Measurements from ENCODE around the gene PLA2G15. TPM values are rescaled to one million over a fixed set of nuclear protein-coding genes. Genes with fewer than 3 reads are reported as not detected.
A peak's percentile ranks its signal among the peaks of the same experiment; 100 is the strongest.
"Not testable (repeated sequence)": the region's sequence is repeated elsewhere in the genome, so short reads cannot be mapped to it uniquely, and the experiment has no call there.

The PLA2G15 gene
- total and polyA plus RNA-seq, 2 donors, result 8.4 to 13.1 TPM

DNA sequence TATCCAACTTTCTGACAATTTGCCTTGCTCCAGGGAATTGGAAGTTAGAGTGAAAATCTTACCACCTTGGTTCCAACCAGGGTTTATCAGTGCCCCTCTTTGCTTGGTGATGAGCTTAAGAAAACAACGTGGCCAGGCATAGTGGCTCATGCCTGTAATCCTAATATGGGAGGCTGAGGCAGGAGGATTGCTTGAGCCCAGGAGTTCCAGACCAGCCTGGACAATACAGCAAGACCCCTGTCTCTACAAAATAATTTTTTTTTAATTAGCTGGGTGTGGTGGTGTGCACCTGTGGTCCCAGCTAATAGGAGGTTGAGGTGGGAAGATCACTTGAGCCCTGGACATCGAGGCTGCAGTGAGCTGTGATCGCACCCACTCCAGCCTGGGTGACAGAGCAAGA is 40.5 kb downstream of the PLA2G15 start:
- Histone ChIP-seq H3K36me3 (ENCODE audit: control insufficient read depth in 2 of 2, insufficient read depth in 2 of 2, low read length in 1 of 2) (peaks cover 36 to 65% of the 10 kb centered on the region in 2 donors), H3K27me3 (ENCODE audit: control insufficient read depth in 2 of 2, insufficient read depth in 1 of 2, low read length in 1 of 2) (no peaks in the 10 kb centered on the region), H3K27ac (ENCODE audit: low read depth in 1 of 2, low read length in 1 of 2) (peak overlapping the region; percentile 86 to 91), H3K4me1 (ENCODE audit: control insufficient read depth in 2 of 2, insufficient read depth in 2 of 2, low read length in 2 of 2) (peaks cover 85 to 100% of the 10 kb centered on the region in 2 donors), H3K4me3 (ENCODE audit: low read length in 2 of 2) (peak overlapping the region; percentile 33 to 34), H3K9me3 (ENCODE audit: control insufficient read depth in 2 of 2, insufficient read depth in 1 of 2, low read length in 1 of 2) (peaks cover 0 to 3% of the 10 kb centered on the region in 2 donors)
- DNase-seq (ENCODE audit: low read depth in 6 of 9, low spot score in 9 of 9), result no peak
- 78% methylated on average over 3 of the region's 3 CpGs for WGBS

DNA sequence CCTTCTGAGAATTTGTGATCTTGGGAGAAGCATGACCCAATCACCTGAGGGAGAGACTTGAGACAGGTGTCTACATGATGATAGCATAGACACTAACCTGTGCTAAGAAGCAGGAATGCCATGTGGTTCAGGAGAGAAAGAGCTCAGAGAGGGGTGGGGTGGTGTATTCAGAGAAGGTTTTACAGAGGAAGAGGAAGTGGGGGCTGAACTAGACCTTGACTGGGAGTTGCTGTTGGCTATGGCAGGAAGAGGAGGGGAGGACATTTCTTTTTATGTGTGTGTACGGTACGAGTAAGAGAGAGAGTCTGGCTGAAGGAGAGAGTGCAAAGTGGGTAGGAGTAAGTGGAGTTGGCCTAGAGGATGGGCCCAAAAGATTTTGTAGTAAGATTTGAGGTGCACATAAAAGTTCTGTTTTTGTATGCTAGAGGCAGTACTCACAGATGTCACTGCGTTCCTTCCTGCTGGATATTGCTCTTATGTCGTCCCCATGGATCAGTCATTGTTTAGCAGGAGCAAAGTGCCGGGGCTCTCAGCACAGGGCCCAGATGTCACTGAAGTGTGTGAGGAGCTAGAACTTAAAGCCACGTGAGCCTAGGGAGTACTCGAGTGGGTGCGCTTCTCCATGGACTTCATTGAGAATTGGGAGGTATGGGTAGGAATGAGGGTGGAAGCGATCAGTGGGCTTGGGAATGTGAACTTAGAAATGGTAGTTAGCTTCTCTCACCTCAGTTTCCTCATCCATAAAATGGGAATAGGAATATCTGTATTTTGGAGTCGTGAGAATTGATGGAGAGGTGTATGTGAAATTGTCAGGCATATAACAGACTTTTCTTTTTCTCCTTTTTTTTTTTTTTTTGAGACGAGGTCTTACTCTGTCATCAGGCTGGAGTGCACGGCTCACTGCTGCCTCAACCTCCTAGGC is 41.2 kb downstream of the PLA2G15 start:
- DNase-seq (ENCODE audit: low read depth in 6 of 9, low spot score in 9 of 9), result peak in 3 of 9 donors; percentile 67 to 89 (median 75)
- peak overlapping the region; percentile 33 to 34 for H3K4me3 ChIP-seq (ENCODE audit: low read length in 2 of 2)
- 62% methylated on average over 12 of the region's 12 CpGs for WGBS
- peaks cover 82 to 100% of the 10 kb centered on the region in 2 donors for H3K4me1 ChIP-seq (ENCODE audit: control insufficient read depth in 2 of 2, insufficient read depth in 2 of 2, low read length in 2 of 2)
- H3K9me3 ChIP-seq (ENCODE audit: control insufficient read depth in 2 of 2, insufficient read depth in 1 of 2, low read length in 1 of 2), result peaks cover 0 to 4% of the 10 kb centered on the region in 2 donors
- peak overlapping the region; percentile 86 to 95 for H3K27ac ChIP-seq (ENCODE audit: low read depth in 1 of 2, low read length in 1 of 2)
- no peaks in the 10 kb centered on the region for H3K27me3 ChIP-seq (ENCODE audit: control insufficient read depth in 2 of 2, insufficient read depth in 1 of 2, low read length in 1 of 2)
- peaks cover 37 to 71% of the 10 kb centered on the region in 2 donors for H3K36me3 ChIP-seq (ENCODE audit: control insufficient read depth in 2 of 2, insufficient read depth in 2 of 2, low read length in 1 of 2)

DNA sequence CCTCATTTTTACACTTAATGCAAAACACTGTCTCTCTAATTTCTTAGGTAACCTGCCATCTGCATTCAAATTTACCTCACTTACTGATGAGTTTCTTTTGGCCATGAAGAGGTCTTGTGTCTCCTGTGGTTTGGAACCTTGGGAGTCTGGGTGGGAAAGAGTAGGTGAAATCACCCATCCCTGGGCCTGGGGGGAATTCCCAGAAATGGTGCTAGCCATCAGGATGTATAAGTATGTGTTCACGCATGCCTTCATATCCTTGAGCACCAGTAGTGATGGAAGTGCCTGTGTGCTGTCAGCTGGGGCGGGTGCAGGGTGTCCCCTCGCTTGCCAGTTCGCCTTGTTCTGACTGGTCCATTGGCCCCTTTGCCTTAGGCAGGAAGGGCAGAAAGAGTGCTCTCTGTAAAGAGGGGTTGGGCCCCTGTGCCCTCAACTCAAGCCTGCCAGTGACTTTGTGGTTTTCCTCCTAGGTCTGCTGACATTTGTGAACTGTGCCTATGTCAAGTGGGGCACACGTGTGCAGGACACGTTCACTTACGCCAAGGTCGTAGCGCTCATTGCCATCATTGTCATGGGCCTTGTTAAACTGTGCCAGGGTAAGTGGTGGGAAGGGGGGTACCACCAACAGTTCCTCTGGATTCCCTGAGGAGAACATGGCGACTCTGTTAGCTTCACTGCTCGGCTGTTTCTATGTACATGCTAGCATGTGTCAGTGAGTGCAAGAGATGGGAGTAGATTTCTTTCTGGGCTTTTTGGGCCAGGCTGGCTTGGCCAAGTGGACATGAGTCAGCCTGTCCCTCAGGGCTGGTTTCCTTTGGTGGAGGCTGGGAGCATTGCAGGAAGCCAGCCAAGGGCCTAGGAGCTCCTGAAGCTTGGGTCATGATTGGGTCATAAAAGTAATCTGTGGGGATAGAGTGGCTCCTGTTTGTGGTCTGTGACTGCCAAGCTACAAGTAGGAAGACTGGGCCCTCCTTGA is 42.4 kb downstream of the PLA2G15 start:
- peaks cover 47 to 72% of the 10 kb centered on the region in 2 donors for H3K36me3 ChIP-seq (ENCODE audit: control insufficient read depth in 2 of 2, insufficient read depth in 2 of 2, low read length in 1 of 2)
- peaks cover 78 to 100% of the 10 kb centered on the region in 2 donors for H3K4me1 ChIP-seq (ENCODE audit: control insufficient read depth in 2 of 2, insufficient read depth in 2 of 2, low read length in 2 of 2)
- H3K27me3 ChIP-seq (ENCODE audit: control insufficient read depth in 2 of 2, insufficient read depth in 1 of 2, low read length in 1 of 2), result no peaks in the 10 kb centered on the region
- peak overlapping the region; percentile 86 to 95 for H3K27ac ChIP-seq (ENCODE audit: low read depth in 1 of 2, low read length in 1 of 2)
- H3K9me3 ChIP-seq (ENCODE audit: control insufficient read depth in 2 of 2, insufficient read depth in 1 of 2, low read length in 1 of 2), result peaks cover 0 to 4% of the 10 kb centered on the region in 2 donors
- H3K4me3 ChIP-seq (ENCODE audit: low read length in 2 of 2), result peak overlapping the region; percentile 12 to 23
- DNase-seq (ENCODE audit: low read depth in 6 of 9, low spot score in 9 of 9), result peak in 3 of 9 donors; percentile 74 to 89 (median 74)
- WGBS, result 26% methylated on average over 11 of the region's 11 CpGs

DNA sequence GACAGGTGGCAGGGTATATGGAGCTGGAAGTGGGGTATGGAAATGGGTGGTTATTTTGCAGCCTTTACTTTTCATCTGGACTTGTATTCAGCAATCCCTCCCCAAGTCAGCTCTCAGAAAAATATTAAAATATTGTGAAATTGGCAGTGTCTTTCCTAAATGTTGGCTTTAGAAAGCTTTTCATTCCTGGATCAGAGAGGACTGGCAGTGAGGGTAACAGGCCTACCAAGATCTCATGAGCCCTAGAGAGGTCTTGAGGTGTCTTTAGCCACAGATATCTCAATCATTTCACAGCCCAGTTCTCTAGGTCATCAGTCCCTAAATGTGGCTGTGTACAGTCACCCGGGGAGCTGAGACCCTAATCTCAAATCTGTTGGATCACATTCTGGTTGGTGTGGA is 43.1 kb downstream of the PLA2G15 start:
- no peaks in the 10 kb centered on the region for H3K27me3 ChIP-seq (ENCODE audit: control insufficient read depth in 2 of 2, insufficient read depth in 1 of 2, low read length in 1 of 2)
- H3K36me3 ChIP-seq (ENCODE audit: control insufficient read depth in 2 of 2, insufficient read depth in 2 of 2, low read length in 1 of 2), result peaks cover 45 to 72% of the 10 kb centered on the region in 2 donors
- H3K9me3 ChIP-seq (ENCODE audit: control insufficient read depth in 2 of 2, insufficient read depth in 1 of 2, low read length in 1 of 2), result peaks cover 0 to 4% of the 10 kb centered on the region in 2 donors
- no peak for DNase-seq (ENCODE audit: low read depth in 6 of 9, low spot score in 9 of 9)
- 97% methylated on average over 1 of the region's 1 CpG for WGBS
- H3K4me1 ChIP-seq (ENCODE audit: control insufficient read depth in 2 of 2, insufficient read depth in 2 of 2, low read length in 2 of 2), result peaks cover 72 to 93% of the 10 kb centered on the region in 2 donors
- peak overlapping the region; percentile 86 to 95 for H3K27ac ChIP-seq (ENCODE audit: low read depth in 1 of 2, low read length in 1 of 2)
- H3K4me3 ChIP-seq (ENCODE audit: low read length in 2 of 2), result peak overlapping the region in 1 of 2 donors; percentile 23

DNA sequence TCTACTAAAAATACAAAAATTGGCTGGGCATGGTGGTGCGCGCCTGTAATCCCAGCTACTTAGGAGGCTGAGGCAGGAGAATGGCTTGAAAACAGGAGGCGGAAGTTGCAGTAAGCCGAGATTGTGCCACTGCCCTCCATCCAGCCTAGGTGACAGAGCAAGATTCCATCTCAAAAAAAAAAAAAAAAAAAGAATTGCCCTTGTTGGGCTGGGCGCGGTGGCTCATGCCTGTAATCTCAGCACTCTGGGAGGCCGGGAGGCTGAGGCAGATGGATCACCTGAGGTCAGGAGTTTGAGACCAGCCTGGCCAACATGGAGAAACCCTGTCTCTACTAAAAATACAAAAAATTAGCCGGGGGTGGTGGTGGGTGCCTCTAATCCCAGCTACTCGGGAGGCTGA is 43.6 kb downstream of the PLA2G15 start:
- Histone ChIP-seq H3K4me1 (ENCODE audit: control insufficient read depth in 2 of 2, insufficient read depth in 2 of 2, low read length in 2 of 2) (peaks cover 67 to 91% of the 10 kb centered on the region in 2 donors), H3K36me3 (ENCODE audit: control insufficient read depth in 2 of 2, insufficient read depth in 2 of 2, low read length in 1 of 2) (peaks cover 49 to 72% of the 10 kb centered on the region in 2 donors), H3K27ac (ENCODE audit: low read depth in 1 of 2, low read length in 1 of 2) (peak overlapping the region in 1 of 2 donors; percentile 86)
- 94% methylated on average over 9 of the region's 9 CpGs for WGBS
- not testable (repeated sequence) for H3K27me3 ChIP-seq (ENCODE audit: control insufficient read depth in 2 of 2, insufficient read depth in 1 of 2, low read length in 1 of 2); H3K9me3 ChIP-seq (ENCODE audit: control insufficient read depth in 2 of 2, insufficient read depth in 1 of 2, low read length in 1 of 2); H3K4me3 ChIP-seq (ENCODE audit: low read length in 2 of 2); DNase-seq (ENCODE audit: low read depth in 6 of 9, low spot score in 9 of 9)

DNA sequence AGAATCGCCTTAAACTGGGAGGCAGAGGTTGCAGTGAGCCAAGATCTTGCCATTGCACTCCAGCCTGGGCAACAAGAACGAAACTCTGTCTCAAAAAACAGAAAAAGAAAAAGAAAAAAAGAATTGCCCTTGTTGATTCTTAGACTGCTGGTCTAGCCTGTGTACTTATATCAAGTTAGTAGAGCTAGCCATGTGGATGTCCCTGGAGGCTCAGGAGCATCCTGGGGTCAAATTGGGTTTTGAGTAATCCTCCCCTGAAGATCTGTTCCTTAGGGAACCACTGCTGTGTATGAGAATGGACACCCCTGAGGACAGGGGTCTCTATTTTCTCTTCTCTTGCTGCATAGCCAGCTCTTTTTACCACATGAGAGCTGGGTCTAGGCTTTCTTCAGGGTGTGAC is 44.0 kb downstream of the PLA2G15 start:
- peaks cover 0 to 4% of the 10 kb centered on the region in 2 donors for H3K9me3 ChIP-seq (ENCODE audit: control insufficient read depth in 2 of 2, insufficient read depth in 1 of 2, low read length in 1 of 2)
- H3K36me3 ChIP-seq (ENCODE audit: control insufficient read depth in 2 of 2, insufficient read depth in 2 of 2, low read length in 1 of 2), result peaks cover 53 to 74% of the 10 kb centered on the region in 2 donors
- no peak overlapping the region for H3K4me3 ChIP-seq (ENCODE audit: low read length in 2 of 2)
- DNase-seq (ENCODE audit: low read depth in 6 of 9, low spot score in 9 of 9), result no peak
- WGBS, result 97% methylated on average over 2 of the region's 2 CpGs
- H3K4me1 ChIP-seq (ENCODE audit: control insufficient read depth in 2 of 2, insufficient read depth in 2 of 2, low read length in 2 of 2), result peaks cover 63 to 87% of the 10 kb centered on the region in 2 donors
- no peaks in the 10 kb centered on the region for H3K27me3 ChIP-seq (ENCODE audit: control insufficient read depth in 2 of 2, insufficient read depth in 1 of 2, low read length in 1 of 2)
- H3K27ac ChIP-seq (ENCODE audit: low read depth in 1 of 2, low read length in 1 of 2), result peak overlapping the region; percentile 52 to 79

DNA sequence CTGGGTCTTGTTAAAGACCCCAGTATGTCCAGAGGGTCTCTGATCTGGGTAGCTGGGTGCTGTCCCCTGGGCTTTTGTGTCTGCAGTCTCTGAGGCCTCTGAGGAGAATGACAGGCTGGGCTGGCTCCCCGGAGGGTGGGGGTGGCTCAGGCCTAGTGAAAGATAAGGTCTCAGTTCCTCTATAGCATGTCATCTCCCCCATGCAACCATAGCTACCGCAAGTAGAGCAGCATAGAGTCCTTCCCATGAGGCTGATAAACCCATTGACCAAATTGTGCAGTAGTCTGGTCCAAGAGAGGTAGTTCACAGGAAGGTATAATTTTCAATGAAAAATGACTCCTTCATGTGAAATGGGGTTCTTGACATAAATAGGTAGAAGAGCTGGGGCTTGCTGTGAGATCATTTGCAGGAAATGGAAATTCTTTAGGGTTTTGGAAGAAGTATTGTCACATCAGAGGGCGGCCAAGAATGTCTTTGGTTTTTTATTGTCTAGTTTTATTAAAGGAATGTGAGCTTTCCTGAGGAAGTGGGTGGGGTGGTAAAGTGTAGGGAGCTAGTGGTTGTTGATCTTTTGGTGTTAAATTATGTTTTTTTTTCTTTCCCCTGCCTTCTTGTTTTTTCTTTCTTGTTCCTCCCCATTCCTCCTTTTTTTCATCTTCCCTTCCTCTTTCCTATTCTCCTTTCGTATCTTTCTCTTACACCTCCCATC is 44.6 kb downstream of the PLA2G15 start:
- H3K4me3 ChIP-seq (ENCODE audit: low read length in 2 of 2), result no peak overlapping the region
- WGBS, result 65% methylated on average over 4 of the region's 4 CpGs
- H3K4me1 ChIP-seq (ENCODE audit: control insufficient read depth in 2 of 2, insufficient read depth in 2 of 2, low read length in 2 of 2), result peaks cover 58 to 81% of the 10 kb centered on the region in 2 donors
- no peaks in the 10 kb centered on the region for H3K27me3 ChIP-seq (ENCODE audit: control insufficient read depth in 2 of 2, insufficient read depth in 1 of 2, low read length in 1 of 2)
- peak overlapping the region; percentile 79 to 85 for H3K27ac ChIP-seq (ENCODE audit: low read depth in 1 of 2, low read length in 1 of 2)
- DNase-seq (ENCODE audit: low read depth in 6 of 9, low spot score in 9 of 9), result peak in 1 of 9 donors; percentile 60
- peaks cover 58 to 78% of the 10 kb centered on the region in 2 donors for H3K36me3 ChIP-seq (ENCODE audit: control insufficient read depth in 2 of 2, insufficient read depth in 2 of 2, low read length in 1 of 2)
- peaks cover 0 to 4% of the 10 kb centered on the region in 2 donors for H3K9me3 ChIP-seq (ENCODE audit: control insufficient read depth in 2 of 2, insufficient read depth in 1 of 2, low read length in 1 of 2)

DNA sequence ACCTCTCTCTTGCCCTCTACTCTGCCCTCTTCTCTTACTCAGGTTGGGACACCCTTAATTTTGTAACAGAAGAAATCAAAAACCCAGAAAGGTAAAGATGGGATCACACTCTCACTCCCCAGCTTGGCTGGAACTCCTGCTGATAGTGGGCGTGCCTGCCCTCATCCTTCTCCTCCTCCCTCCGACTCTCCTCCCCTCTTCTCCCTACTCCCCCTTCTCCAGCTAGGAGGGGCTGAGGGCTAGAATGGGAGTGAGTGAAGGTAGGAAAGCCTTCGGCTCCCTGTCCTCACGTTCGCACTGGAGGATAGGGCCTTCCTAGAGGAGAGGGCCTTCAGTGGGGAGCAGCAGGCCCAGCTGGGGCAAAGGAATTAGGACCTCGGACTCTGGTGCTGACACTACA is 45.3 kb downstream of the PLA2G15 start:
- WGBS, result 96% methylated on average over 6 of the region's 6 CpGs
- H3K4me3 ChIP-seq (ENCODE audit: low read length in 2 of 2), result no peak overlapping the region
- H3K36me3 ChIP-seq (ENCODE audit: control insufficient read depth in 2 of 2, insufficient read depth in 2 of 2, low read length in 1 of 2), result peaks cover 60 to 85% of the 10 kb centered on the region in 2 donors
- no peak for DNase-seq (ENCODE audit: low read depth in 6 of 9, low spot score in 9 of 9)
- H3K27me3 ChIP-seq (ENCODE audit: control insufficient read depth in 2 of 2, insufficient read depth in 1 of 2, low read length in 1 of 2), result no peaks in the 10 kb centered on the region
- H3K27ac ChIP-seq (ENCODE audit: low read depth in 1 of 2, low read length in 1 of 2), result peak overlapping the region; percentile 79 to 85
- H3K4me1 ChIP-seq (ENCODE audit: control insufficient read depth in 2 of 2, insufficient read depth in 2 of 2, low read length in 2 of 2), result peaks cover 52 to 75% of the 10 kb centered on the region in 2 donors
- H3K9me3 ChIP-seq (ENCODE audit: control insufficient read depth in 2 of 2, insufficient read depth in 1 of 2, low read length in 1 of 2), result peaks cover 0 to 4% of the 10 kb centered on the region in 2 donors

Measured in thymus (tissue), 11 donors.